Measurements from ENCODE around the gene CTH. TPM values are rescaled to one million over a fixed set of nuclear protein-coding genes. Genes with fewer than 3 reads are reported as not detected.

Gene CTH
- 0.99 and 1.7 TPM in 2 replicates for total RNA-seq

DNA sequence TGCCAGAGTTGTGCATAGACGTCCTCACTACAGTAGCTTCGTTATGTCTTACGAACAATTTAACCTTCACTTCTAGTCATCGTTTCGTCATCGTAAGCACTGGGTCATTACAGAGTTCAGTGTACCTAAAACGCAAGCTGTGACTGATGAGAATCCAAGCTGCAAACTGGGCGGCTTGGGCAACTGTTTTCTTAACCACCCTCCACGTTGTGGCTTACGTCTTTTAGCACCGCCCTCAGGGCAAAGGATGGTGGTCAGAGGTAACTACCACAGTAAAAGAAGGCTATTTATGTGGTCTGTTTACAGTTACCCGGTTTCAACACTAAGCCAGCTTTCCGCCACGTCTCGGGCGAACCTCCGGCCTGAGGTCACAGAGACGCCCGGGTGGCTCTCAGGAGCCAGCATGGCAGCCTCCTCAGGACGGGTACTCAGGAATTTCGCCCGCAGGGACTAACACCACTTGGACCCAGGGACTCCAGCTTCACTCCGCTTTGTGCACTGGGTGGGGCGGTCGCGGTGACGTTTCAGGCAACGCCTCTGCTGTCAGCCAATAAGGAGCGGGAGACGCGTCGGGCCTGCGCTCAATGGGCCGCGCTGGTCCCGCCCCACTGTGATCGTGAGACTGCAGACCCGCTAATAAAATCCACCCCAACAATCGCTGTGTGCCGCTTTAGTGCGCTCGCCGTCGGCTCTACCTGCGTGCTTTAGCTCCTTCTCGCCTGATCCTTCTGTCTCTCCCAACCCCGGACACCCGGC, at the start of gene CTH:
TSS of gene CTH (plus strand) at position 665 of the 756 bp plus-strand sequence. CDS start 148 bp downstream, outside the sequence.

Other genes with a start within 250 kb of the CTH start
- 24.5 and 25.7 TPM in 2 replicates for gene LRRC40, start 205.7 kb upstream of the CTH start, total RNA-seq
- gene SRSF11, start 189.9 kb upstream of the CTH start, total RNA-seq, result 91.7 and 116 TPM in 2 replicates
- 23.2 and 24.3 TPM in 2 replicates for gene ANKRD13C, start 56.5 kb upstream of the CTH start, total RNA-seq